H1 (cell line): ENCODE results near the gene TRMT10A. TPM values are rescaled to one million over a fixed set of nuclear protein-coding genes. Genes with fewer than 3 reads are reported as not detected.

Source experiments
- CTCF ChIA-PET: fragments of 300-600 bp; sonication (Branson Sonifier 250); formaldehyde crosslinking; loops from one replicate; lab custom pipeline; 2021; ENCODE audit not compliant: partially characterized antibody; lab: Charles Lee
- POLR2A ChIA-PET: fragments of 300-600 bp; sonication (Branson Sonifier 250); formaldehyde crosslinking; loops from one replicate; lab custom pipeline; 2021; ENCODE audit warnings: inconsistent platforms; ENCODE audit not compliant: partially characterized antibody; lab: Charles Lee
- DNase-seq, 2 experiments: peaks; one replicate each; pipeline versions ENCODE4 v3.0.0 to v3.0.0-alpha.2; 2010 to 2022; ENCODE audit warnings: low spot score in 2 of 2, low read depth in 1 of 2, mixed read lengths in 1 of 2
- FAIRE-seq: peaks from 2 replicates; lab custom pipeline; 2011; peaks lifted over from hg19 to GRCh38; lab: Jason Lieb, UNC
- H2AFZ ChIP-seq: 2 replicates; pipeline ENCODE4 v1.8.1; 2012; ENCODE audit warnings: low read length, inconsistent platforms
- H2AK5ac ChIP-seq: 2 replicates; pipeline ENCODE4 v1.6.1; 2013; ENCODE audit warnings: low read depth, low read length
- H2BK120ac ChIP-seq: replicated peaks from 2 replicates; pipeline ENCODE3; 2013; ENCODE audit warnings: low read depth, low read length, inconsistent platforms
- H2BK12ac ChIP-seq: 2 replicates; pipeline ENCODE4 v1.6.1; 2013; ENCODE audit warnings: low read depth, low read length
- H2BK15ac ChIP-seq: 2 replicates; pipeline ENCODE4 v1.6.1; 2013; ENCODE audit warnings: low read length
- H2BK20ac ChIP-seq: 2 replicates; pipeline ENCODE4 v1.6.1; 2013; ENCODE audit warnings: low read length
- H2BK5ac ChIP-seq: 2 replicates; pipeline ENCODE4 v1.6.1; 2013; ENCODE audit warnings: low read depth, low read length
- H3K14ac ChIP-seq: 2 replicates; pipeline ENCODE4 v1.6.1; 2013; ENCODE audit warnings: inconsistent platforms; ENCODE audit not compliant: insufficient read length
- H3K18ac ChIP-seq: 2 replicates; pipeline ENCODE4 v1.6.1; 2013; ENCODE audit warnings: low read length; ENCODE audit errors: extremely low read depth
- H3K23ac ChIP-seq: 2 replicates; pipeline ENCODE4 v1.6.1; 2013; ENCODE audit warnings: inconsistent platforms; ENCODE audit not compliant: insufficient read length
- H3K23me2 ChIP-seq: 2 replicates; pipeline ENCODE4 v1.6.1; 2013; ENCODE audit warnings: low read depth, low read length
- H3K27ac ChIP-seq: 2 replicates; pipeline ENCODE4 v1.6.1; 2011; ENCODE audit warnings: low read depth, low read length, inconsistent platforms
- H3K27me3 ChIP-seq, 4 experiments: replicated peaks in 1 of 4; 1 replicate in 1 of 4; 2 replicates in 3 of 4; pipeline versions ENCODE4 v1.6.1 to v1.8.1; 2011 to 2013; ENCODE audit warnings: low read length in 3 of 4, mild to moderate bottlenecking in 3 of 4, inconsistent platforms in 2 of 4, mixed read lengths in 2 of 4, moderate library complexity in 1 of 4; ENCODE audit not compliant: control insufficient read depth in 3 of 4, insufficient read depth in 3 of 4; ENCODE audit errors: extremely low read depth in 1 of 4
- H3K36me3 ChIP-seq, 4 experiments: 2 replicates each; pipeline versions ENCODE4 v1.6.1 to v1.8.1; 2011 to 2013; ENCODE audit warnings: mild to moderate bottlenecking in 4 of 4, low read length in 3 of 4, moderate library complexity in 2 of 4, control low read depth in 1 of 4, inconsistent platforms in 1 of 4; ENCODE audit not compliant: insufficient read depth in 4 of 4, control insufficient read depth in 2 of 4
- H3K4ac ChIP-seq: replicated peaks from 2 replicates; pipeline ENCODE3; 2013; ENCODE audit warnings: low read length, low read depth, mixed read lengths, inconsistent platforms; ENCODE audit not compliant: insufficient read length
- H3K4me1 ChIP-seq, 4 experiments: replicated peaks in 1 of 4; 1 replicate in 1 of 4; 2 replicates in 3 of 4; pipeline versions ENCODE4 v1.6.1 to v1.8.1; 2011 to 2013; ENCODE audit warnings: low read length in 3 of 4, inconsistent platforms in 2 of 4, mixed read lengths in 1 of 4; ENCODE audit not compliant: insufficient read depth in 4 of 4, control insufficient read depth in 3 of 4
- H3K4me2 ChIP-seq, 2 experiments: 2 replicates each; pipeline versions ENCODE4 v1.6.1 to v1.8.1; 2011 to 2013; ENCODE audit warnings: low read depth in 2 of 2, low read length in 2 of 2, control low read depth in 1 of 2, inconsistent platforms in 1 of 2, mild to moderate bottlenecking in 1 of 2; ENCODE audit not compliant: insufficient read depth in 1 of 2
- H3K4me3 ChIP-seq, 4 experiments: fragments of 200-600, 300-600 bp in 1 of 4; sonication (generic), shearing (Covaris generic), sonication (Bioruptor Twin) in 1 of 4; 2 replicates each; pipeline versions ENCODE4 v1.5.1 to v1.8.1; 2011 to 2016; ENCODE audit warnings: low read length in 4 of 4, low read depth in 3 of 4, control low read depth in 2 of 4, inconsistent platforms in 2 of 4, mild to moderate bottlenecking in 2 of 4, mixed read lengths in 1 of 4, moderate library complexity in 1 of 4; ENCODE audit not compliant: insufficient read depth in 2 of 4; ENCODE audit errors: extremely low read depth in 1 of 4
- H3K56ac ChIP-seq: replicated peaks from 2 replicates; pipeline ENCODE3; 2013; ENCODE audit warnings: low read depth, mild to moderate bottlenecking, mixed read lengths, low read length, inconsistent platforms; ENCODE audit not compliant: insufficient read length
- H3K79me1 ChIP-seq: 2 replicates; pipeline ENCODE4 v1.6.1; 2013; ENCODE audit warnings: low read depth, low read length, control low read depth
- H3K79me2 ChIP-seq, 2 experiments: 2 replicates each; pipeline versions ENCODE4 v1.6.1 to v1.8.1; 2012 to 2013; ENCODE audit warnings: low read length in 2 of 2, mild to moderate bottlenecking in 2 of 2, inconsistent platforms in 1 of 2; ENCODE audit not compliant: insufficient read depth in 2 of 2, control insufficient read depth in 1 of 2
- H3K9ac ChIP-seq, 4 experiments: replicated peaks in 1 of 4; 1 replicate in 1 of 4; 2 replicates in 3 of 4; pipeline versions ENCODE4 v1.6.1 to v1.8.1; 2011 to 2013; ENCODE audit warnings: low read depth in 3 of 4, low read length in 3 of 4, control low read depth in 2 of 4, mild to moderate bottlenecking in 2 of 4, moderate library complexity in 2 of 4, inconsistent platforms in 1 of 4; ENCODE audit errors: extremely low read depth in 1 of 4
- H3K9me3 ChIP-seq, 2 experiments: 2 replicates each; pipeline versions ENCODE4 v1.6.1 to v1.8.1; 2012 to 2013; ENCODE audit warnings: mild to moderate bottlenecking in 2 of 2, moderate library complexity in 2 of 2, control low read depth in 1 of 2, inconsistent platforms in 1 of 2, low read depth in 1 of 2, low read length in 1 of 2, mixed read lengths in 1 of 2; ENCODE audit not compliant: insufficient read depth in 2 of 2
- H4K20me1 ChIP-seq, 2 experiments: replicated peaks in 1 of 2; 2 replicates each; pipeline versions ENCODE3 to v1.8.1; 2011 to 2013; ENCODE audit warnings: inconsistent platforms in 2 of 2, low read length in 2 of 2, mild to moderate bottlenecking in 1 of 2; ENCODE audit not compliant: insufficient read depth in 2 of 2, control insufficient read depth in 1 of 2
- H4K5ac ChIP-seq: 2 replicates; pipeline ENCODE4 v1.6.1; 2013; ENCODE audit warnings: low read length, low read depth, mixed read lengths, inconsistent platforms; ENCODE audit not compliant: insufficient read length
- H4K8ac ChIP-seq: 2 replicates; pipeline ENCODE4 v1.8.0; 2013; ENCODE audit warnings: mild to moderate bottlenecking, moderate library complexity, low read length, inconsistent platforms; ENCODE audit not compliant: insufficient read depth; ENCODE audit errors: extremely low read depth
- H4K91ac ChIP-seq: replicated peaks from 2 replicates; pipeline ENCODE3; 2013; ENCODE audit warnings: low read length, mixed read lengths, inconsistent platforms; ENCODE audit not compliant: insufficient read length
- CHD2 ChIP-seq: IDR thresholded peaks from 2 replicates; pipeline ENCODE4 v1.6.1; 2012; ENCODE audit warnings: low read length, improper control_type of control experiment
- WGBS, 2 experiments: shearing (Covaris generic) in 1 of 2; methylation state at CpG; one replicate each; pipeline versions ENCODE4 v1.1.6 to v1.1.7; 2013 to 2015; ENCODE audit warnings: low lambda C conversion rate in 2 of 2, mixed read lengths in 2 of 2, inconsistent platforms in 1 of 2, low coverage in 1 of 2, missing lambda C conversion rate in 1 of 2; ENCODE audit not compliant: insufficient replicate concordance in 2 of 2, insufficient coverage in 1 of 2, insufficient read length in 1 of 2; ENCODE audit errors: extremely low coverage in 1 of 2, missing lambda C conversion rate in 1 of 2; 5-methylcytosine and 5-hydroxymethylcytosine counted together
- polyA plus RNA-seq, 7 experiments: library from polyadenylated mRNA; depleted of rRNA in 3 of 7; stranded (reverse) in 5 of 7; unstranded in 2 of 7; fragments of >200 nt in 5 of 7; fragments of 200-250 nt in 2 of 7; gene quantifications; 1 replicate in 5 of 7; 2 replicates in 1 of 7; 4 replicates in 1 of 7; pipeline versions ENCODE4 v1.2.1 to v1.2.3, GENCODE V29; 2011 to 2013; ENCODE audit warnings: missing spikeins in 2 of 7, mixed read lengths in 2 of 7
- total RNA-seq: library from RNA; stranded (reverse); fragmentation: NEBNext Ultra II Directional; extraction: Animal tissue kit (Norgen Biotek cat#: 25700); gene quantifications from 2 replicates; pipeline ENCODE4 v1.2.1, GENCODE V29; 2021

The TRMT10A gene
- total and polyA plus RNA-seq, 2 of the 8 experiments (the other 6 are each of a cell fraction or from before 2014, with no cell fraction given): 1.5 to 3.8 TPM

DNA sequence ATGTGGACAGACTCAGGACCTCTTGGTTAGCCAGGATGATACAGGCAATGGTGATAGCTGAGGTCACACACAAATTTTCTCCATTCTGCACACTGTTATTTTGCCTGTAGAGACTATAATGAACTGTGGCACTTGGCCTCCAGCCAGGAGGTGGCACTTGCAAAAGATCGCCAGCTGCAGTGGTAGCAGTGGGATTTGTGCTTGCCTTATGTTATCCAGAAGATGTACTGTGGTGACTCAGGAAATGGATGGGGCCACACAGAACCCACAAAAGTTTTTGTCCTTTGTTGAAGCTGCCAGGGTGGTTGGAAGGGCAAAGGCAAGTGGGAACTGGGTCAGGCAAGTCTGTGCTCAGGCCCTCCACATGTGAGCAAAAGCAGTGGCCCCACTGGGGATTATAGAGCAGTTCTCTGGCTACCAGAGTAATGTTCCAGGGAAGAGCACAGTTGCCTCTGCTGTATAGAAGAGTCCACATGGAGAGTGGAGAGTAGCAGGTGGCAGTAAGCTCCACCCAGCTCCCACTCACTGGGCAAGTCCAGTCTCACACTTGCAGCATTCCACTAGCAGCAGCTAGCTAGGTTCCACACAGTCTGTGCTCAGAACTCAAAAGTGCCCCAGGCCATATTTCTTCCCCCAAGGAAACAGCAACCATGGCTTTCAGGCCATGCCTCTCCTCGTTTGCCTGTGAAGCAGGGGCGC lies 58.9 kb downstream of the TRMT10A start:
- Histone ChIP-seq H2BK15ac (no peak overlapping the region), H3K36me3 (no peaks in the 10 kb centered on the region), H4K8ac (no peak overlapping the region), H2AK5ac (no peak overlapping the region), H3K79me1 (no peaks in the 10 kb centered on the region), H3K9ac (no peak overlapping the region), H2BK120ac (no peak overlapping the region), H3K23me2 (no peaks in the 10 kb centered on the region), H3K79me2 (no peaks in the 10 kb centered on the region), H3K27me3 (no peaks in the 10 kb centered on the region), H3K23ac (no peak overlapping the region), H2BK12ac (no peak overlapping the region), H4K5ac (no peak overlapping the region), H2AFZ (no peak overlapping the region), H4K91ac (no peak overlapping the region), H3K9me3 (no peaks in the 10 kb centered on the region), H3K14ac (no peak overlapping the region), H3K27ac (no peak overlapping the region), H2BK20ac (no peak overlapping the region), H3K4me3 (no peak overlapping the region), H3K4ac (no peak overlapping the region), H3K56ac (no peak overlapping the region), H2BK5ac (no peak overlapping the region), H3K4me2 (no peak overlapping the region), H3K4me1 (no peaks in the 10 kb centered on the region), H4K20me1 (no peaks in the 10 kb centered on the region), H3K18ac (no peak overlapping the region)
- POLR2A ChIA-PET: no interaction called here
- no peak for DNase-seq
- FAIRE-seq: no peak
- CTCF ChIA-PET: interaction anchor here (0.6 to 2.2 kb wide), 3 partner anchors 14 to 1454 kb away, joined by 3 to 5 read pairs (median 5); no protein-coding TSS in a partner anchor
- 94% methylated on average over 3 of the region's 3 CpGs; no CpG with 5 or more reads in 1 of the 2 experiments for WGBS, 2 experiments
- no peak for TF ChIP-seq CHD2
